GM21528 (cell line): Measurements from ENCODE around the gene RAD50.
A peak's percentile ranks its signal among the peaks of the same experiment; 100 is the strongest.
"Not testable (repeated sequence)": the region's sequence is repeated elsewhere in the genome, so short reads cannot be mapped to it uniquely, and the experiment has no call there.

Experiments
- ATAC-seq: cut with Tn5 transposase; IDR thresholded peaks from one replicate; pipeline ENCODE4 v1.9.1; 2021; ENCODE audit warnings: mild to moderate bottlenecking, moderate library complexity; ENCODE audit not compliant: unreplicated experiment, low FRiP score

The RAD50 gene

GRCh38 chr5:132627470-132627869 lies 70.7 kb downstream of the RAD50 start:
- no peak for ATAC-seq

GRCh38 chr5:132628814-132629213 lies 72.0 kb downstream of the RAD50 start:
- peak; percentile 15 for ATAC-seq

GRCh38 chr5:132629230-132629944 lies 72.6 kb downstream of the RAD50 start:
- peak; percentile 66 for ATAC-seq

GRCh38 chr5:132633587-132633986 lies 76.8 kb downstream of the RAD50 start:
- not testable (repeated sequence) for ATAC-seq

- no peak for ATAC-seq
Measured at GRCh38 chr5:132635873-132636272, 79.1 kb downstream of the RAD50 start.

GRCh38 chr5:132637241-132637640 lies 80.5 kb downstream of the RAD50 start:
- no peak for ATAC-seq

- ATAC-seq = peak; percentile 76
Measured at GRCh38 chr5:132639706-132640130, 82.9 kb downstream of the RAD50 start.

GRCh38 chr5:132640613-132641012 lies 83.8 kb downstream of the RAD50 start:
- no peak for ATAC-seq

GRCh38 chr5:132641241-132641723 lies 84.5 kb downstream of the RAD50 start:
- ATAC-seq = no peak

GRCh38 chr5:132641841-132642240 lies 85.1 kb downstream of the RAD50 start:
- ATAC-seq = no peak

GRCh38 chr5:132644177-132644576 lies 87.4 kb downstream of the RAD50 start:
- ATAC-seq = no peak

- no peak for ATAC-seq
Measured at GRCh38 chr5:132646583-132647266, 89.9 kb downstream of the RAD50 start.

GRCh38 chr5:132647473-132647872 lies 90.7 kb downstream of the RAD50 start:
- no peak for ATAC-seq

- ATAC-seq = no peak
Measured at GRCh38 chr5:132648355-132648754, 91.6 kb downstream of the RAD50 start.

- ATAC-seq = no peak
Measured at GRCh38 chr5:132651838-132652469, 95.2 kb downstream of the RAD50 start.

GRCh38 chr5:132653716-132654115 lies 96.9 kb downstream of the RAD50 start:
- ATAC-seq = no peak

- no peak for ATAC-seq
Measured at GRCh38 chr5:132655821-132656773, 99.3 kb downstream of the RAD50 start.

- no peak for ATAC-seq
Measured at GRCh38 chr5:132656774-132657355, 100.1 kb downstream of the RAD50 start.

- no peak for ATAC-seq
Measured at GRCh38 chr5:132657676-132658380, 101.1 kb downstream of the RAD50 start, which contains the start of gene IL13. Gene IL13, plus strand, starts transcription at chr5:132658173. Its CDS starts 14 bp downstream, at chr5:132658187.
